ENCODE results near the gene ITPR2. TPM values are rescaled to one million over a fixed set of nuclear protein-coding genes. Genes with fewer than 3 reads are reported as not detected.

The ITPR2 gene
- polyA plus RNA-seq, 2 of the 4 experiments (the other 2 are of a cell fraction): 3.1 to 8.1 TPM

DNA sequence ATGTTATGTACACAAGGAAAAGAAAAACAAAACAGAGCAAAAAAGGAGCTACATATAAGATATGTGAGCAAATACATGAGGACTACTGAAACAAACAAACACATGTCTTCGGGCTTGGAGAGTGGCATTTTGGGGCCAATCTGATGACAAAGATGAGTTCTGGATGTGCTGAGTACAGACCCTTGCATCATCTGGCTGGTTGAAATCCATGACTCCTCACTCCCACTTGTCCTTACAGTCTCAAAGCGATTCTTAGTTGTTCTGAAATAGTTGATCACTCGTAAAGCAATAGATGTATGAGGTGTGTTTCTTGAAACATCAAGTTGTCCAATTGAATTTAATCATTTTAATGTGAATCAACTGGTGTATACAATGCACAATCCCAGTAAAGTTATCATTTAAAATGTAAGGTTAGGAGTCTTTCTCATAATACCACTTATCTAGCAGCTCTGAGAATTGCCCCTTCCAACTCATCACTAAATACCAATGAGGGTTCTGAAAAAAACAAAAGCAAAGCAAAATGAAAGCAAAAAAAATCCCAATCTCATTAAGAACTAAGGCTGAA lies 136.9 kb downstream of the ITPR2 start:
- no peak for TF ChIP-seq HOXB13 (CRISPR knock-in tag; IDR thresholded peaks at IDR 0.05; ENCODE audit: low read depth)
- TF ChIP-seq CHD4 (IDR thresholded peaks at IDR 0.05; ENCODE audit: borderline replicate concordance): no peak
- TF ChIP-seq JUNB (IDR thresholded peaks at IDR 0.05): no peak
- TF ChIP-seq, protein P1, sequence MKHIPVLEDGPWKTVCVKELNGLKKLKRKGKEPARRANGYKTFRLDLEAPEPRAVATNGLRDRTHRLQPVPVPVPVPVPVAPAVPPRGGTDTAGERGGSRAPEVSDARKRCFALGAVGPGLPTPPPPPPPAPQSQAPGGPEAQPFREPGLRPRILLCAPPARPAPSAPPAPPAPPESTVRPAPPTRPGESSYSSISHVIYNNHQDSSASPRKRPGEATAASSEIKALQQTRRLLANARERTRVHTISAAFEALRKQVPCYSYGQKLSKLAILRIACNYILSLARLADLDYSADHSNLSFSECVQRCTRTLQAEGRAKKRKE (CRISPR knock-in tag; IDR thresholded peaks at IDR 0.05; ENCODE audit: low read depth): no peak
- TF ChIP-seq KDM1A (IDR thresholded peaks at IDR 0.05; ENCODE audit: low read depth): no peak
- no peak for TF ChIP-seq CHD2 (IDR thresholded peaks at IDR 0.05; ENCODE audit: low read length, partially characterized antibody)
- TF ChIP-seq ZC3H11A (IDR thresholded peaks at IDR 0.05): no peak
- no peak for TF ChIP-seq SMC3 (IDR thresholded peaks at IDR 0.05)
- TF ChIP-seq FOSL2 (IDR thresholded peaks at IDR 0.05): no peak
- TF ChIP-seq FOSL2 (CRISPR knock-in tag; IDR thresholded peaks at IDR 0.05): no peak
- TF ChIP-seq, protein P2, sequence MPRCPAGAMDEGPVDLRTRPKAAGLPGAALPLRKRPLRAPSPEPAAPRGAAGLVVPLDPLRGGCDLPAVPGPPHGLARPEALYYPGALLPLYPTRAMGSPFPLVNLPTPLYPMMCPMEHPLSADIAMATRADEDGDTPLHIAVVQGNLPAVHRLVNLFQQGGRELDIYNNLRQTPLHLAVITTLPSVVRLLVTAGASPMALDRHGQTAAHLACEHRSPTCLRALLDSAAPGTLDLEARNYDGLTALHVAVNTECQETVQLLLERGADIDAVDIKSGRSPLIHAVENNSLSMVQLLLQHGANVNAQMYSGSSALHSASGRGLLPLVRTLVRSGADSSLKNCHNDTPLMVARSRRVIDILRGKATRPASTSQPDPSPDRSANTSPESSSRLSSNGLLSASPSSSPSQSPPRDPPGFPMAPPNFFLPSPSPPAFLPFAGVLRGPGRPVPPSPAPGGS (IDR thresholded peaks at IDR 0.05): no peak
- TF ChIP-seq, protein P3, sequence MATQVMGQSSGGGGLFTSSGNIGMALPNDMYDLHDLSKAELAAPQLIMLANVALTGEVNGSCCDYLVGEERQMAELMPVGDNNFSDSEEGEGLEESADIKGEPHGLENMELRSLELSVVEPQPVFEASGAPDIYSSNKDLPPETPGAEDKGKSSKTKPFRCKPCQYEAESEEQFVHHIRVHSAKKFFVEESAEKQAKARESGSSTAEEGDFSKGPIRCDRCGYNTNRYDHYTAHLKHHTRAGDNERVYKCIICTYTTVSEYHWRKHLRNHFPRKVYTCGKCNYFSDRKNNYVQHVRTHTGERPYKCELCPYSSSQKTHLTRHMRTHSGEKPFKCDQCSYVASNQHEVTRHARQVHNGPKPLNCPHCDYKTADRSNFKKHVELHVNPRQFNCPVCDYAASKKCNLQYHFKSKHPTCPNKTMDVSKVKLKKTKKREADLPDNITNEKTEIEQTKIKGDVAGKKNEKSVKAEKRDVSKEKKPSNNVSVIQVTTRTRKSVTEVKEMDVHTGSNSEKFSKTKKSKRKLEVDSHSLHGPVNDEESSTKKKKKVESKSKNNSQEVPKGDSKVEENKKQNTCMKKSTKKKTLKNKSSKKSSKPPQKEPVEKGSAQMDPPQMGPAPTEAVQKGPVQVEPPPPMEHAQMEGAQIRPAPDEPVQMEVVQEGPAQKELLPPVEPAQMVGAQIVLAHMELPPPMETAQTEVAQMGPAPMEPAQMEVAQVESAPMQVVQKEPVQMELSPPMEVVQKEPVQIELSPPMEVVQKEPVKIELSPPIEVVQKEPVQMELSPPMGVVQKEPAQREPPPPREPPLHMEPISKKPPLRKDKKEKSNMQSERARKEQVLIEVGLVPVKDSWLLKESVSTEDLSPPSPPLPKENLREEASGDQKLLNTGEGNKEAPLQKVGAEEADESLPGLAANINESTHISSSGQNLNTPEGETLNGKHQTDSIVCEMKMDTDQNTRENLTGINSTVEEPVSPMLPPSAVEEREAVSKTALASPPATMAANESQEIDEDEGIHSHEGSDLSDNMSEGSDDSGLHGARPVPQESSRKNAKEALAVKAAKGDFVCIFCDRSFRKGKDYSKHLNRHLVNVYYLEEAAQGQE (IDR thresholded peaks at IDR 0.05): no peak
- TF ChIP-seq CEBPB (IDR thresholded peaks at IDR 0.05): no peak
- ChIA-PET CTCF (interaction anchor here (0.5 to 1.6 kb wide), 5 partner anchors 14 to 599 kb away, joined by 3 to 4 read pairs (median 4); no protein-coding TSS in a partner anchor), POLR2A (no interaction called here)
- ATAC-seq (no peak), DNase-seq (ENCODE audit: low read depth in 1 of 2, low spot score in 1 of 2) (no peak), FAIRE-seq (no peak)
- peaks cover 17% of the 10 kb centered on the region for H3K4me1 ChIP-seq
- no peaks in the 10 kb centered on the region for H3K9me3 ChIP-seq
- H3K4me2 ChIP-seq: no peak overlapping the region
- 90% methylated on average over 3 of the region's 3 CpGs for WGBS (ENCODE audit: missing lambda C conversion rate)
- H3K27ac ChIP-seq: no peak overlapping the region
- no peak overlapping the region for H3K4me3 ChIP-seq

DNA sequence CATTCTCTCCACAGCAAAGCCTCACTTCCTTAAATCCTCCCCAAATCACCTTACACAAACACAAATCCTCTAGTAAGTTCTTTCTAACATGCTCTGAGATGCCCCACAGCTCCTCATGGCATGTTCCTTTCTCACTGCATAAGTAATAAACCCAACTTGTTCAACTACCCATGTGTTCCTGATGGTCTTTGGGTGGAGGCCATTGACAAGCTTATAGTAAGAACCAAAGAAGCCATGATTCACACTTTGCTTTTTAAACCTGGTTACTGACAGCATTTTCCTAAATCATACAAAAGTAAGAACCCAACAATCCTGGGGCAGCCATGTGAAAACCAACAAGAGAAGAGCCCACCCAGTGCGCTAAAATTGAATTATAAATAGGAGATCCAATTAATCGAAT lies 138.6 kb downstream of the ITPR2 start:
- no peak overlapping the region for H3K27ac ChIP-seq
- 98% methylated on average over 2 of the region's 2 CpGs for WGBS (ENCODE audit: missing lambda C conversion rate)
- ATAC-seq (no peak), FAIRE-seq (no peak), DNase-seq (ENCODE audit: low read depth in 1 of 2, low spot score in 1 of 2) (no peak)
- H3K4me3 ChIP-seq: no peak overlapping the region
- ChIA-PET POLR2A (no interaction called here), CTCF (interaction anchor here (1.0 to 1.8 kb wide), 2 partner anchors 420 to 579 kb away, joined by 4 to 9 read pairs; no protein-coding TSS in a partner anchor)
- TF ChIP-seq HEYL (CRISPR knock-in tag; IDR thresholded peaks at IDR 0.05): no peak
- no peak for TF ChIP-seq JUNB (IDR thresholded peaks at IDR 0.05)
- no peak for TF ChIP-seq NR3C1 (IDR thresholded peaks at IDR 0.05)
- no peak for TF ChIP-seq FOSB (CRISPR knock-in tag; IDR thresholded peaks at IDR 0.05)
- TF ChIP-seq TP53 (CRISPR knock-in tag; IDR thresholded peaks at IDR 0.05): no peak
- no peak for TF ChIP-seq ZSCAN20 (CRISPR knock-in tag; IDR thresholded peaks at IDR 0.05)
- TF ChIP-seq, protein P3 (IDR thresholded peaks at IDR 0.05): no peak
- H3K4me2 ChIP-seq: no peak overlapping the region
- peaks cover 23% of the 10 kb centered on the region for H3K4me1 ChIP-seq
- H3K9me3 ChIP-seq: no peaks in the 10 kb centered on the region

Measured in A549 (cell line).